Smooth muscle cell (in vitro differentiated cells): ENCODE results near the gene PLEKHA4. TPM values are rescaled to one million over a fixed set of nuclear protein-coding genes. Genes with fewer than 3 reads are reported as not detected.
"Not testable (repeated sequence)": the region's sequence is repeated elsewhere in the genome, so short reads cannot be mapped to it uniquely, and the experiment has no call there.

Experiments used
- DNase-seq: peaks from one replicate; lab custom pipeline; 2025; ENCODE audit not compliant: unreplicated experiment; lab: John Stamatoyannopoulos, UW
- H2AFZ ChIP-seq: fragments of 200-600 bp; sonication (generic); 2 replicates; pipeline ENCODE4 v1.6.0; 2016; ENCODE audit warnings: antibody characterized with exemption, low read depth, mild to moderate bottlenecking
- H3F3A ChIP-seq: fragments of 200-600 bp; sonication (generic); 2 replicates; pipeline ENCODE4 v1.6.0; 2017; ENCODE audit warnings: antibody characterized with exemption, low read depth
- H3K27ac ChIP-seq: fragments of 200-600 bp; sonication (generic); 2 replicates; pipeline ENCODE4 v1.5.1; 2016; ENCODE audit warnings: low read depth, mild to moderate bottlenecking
- H3K27me3 ChIP-seq: fragments of 200-600 bp; sonication (generic); 2 replicates; pipeline ENCODE4 v1.6.1; 2016; ENCODE audit warnings: low read depth, mild to moderate bottlenecking
- H3K36me3 ChIP-seq: fragments of 200-600 bp; sonication (generic); 2 replicates; pipeline ENCODE4 v1.5.1; 2016; ENCODE audit warnings: low read depth
- H3K4me1 ChIP-seq: fragments of 200-600 bp; sonication (generic); 2 replicates; pipeline ENCODE4 v1.5.1; 2016; ENCODE audit warnings: low read depth
- H3K4me2 ChIP-seq: fragments of 200-600 bp; sonication (generic); 2 replicates; pipeline ENCODE4 v1.6.0; 2016; ENCODE audit warnings: mild to moderate bottlenecking
- H3K4me3 ChIP-seq: fragments of 200-600 bp; sonication (generic); 2 replicates; pipeline ENCODE4 v1.5.1; 2016; ENCODE audit warnings: mild to moderate bottlenecking
- H3K79me2 ChIP-seq: fragments of 200-600 bp; sonication (generic); 2 replicates; pipeline ENCODE4 v1.6.0; 2016; ENCODE audit warnings: low read depth, mild to moderate bottlenecking
- H3K9ac ChIP-seq: fragments of 200-600 bp; sonication (generic); 2 replicates; pipeline ENCODE4 v1.6.0; 2016; ENCODE audit warnings: low read depth
- H3K9me3 ChIP-seq: fragments of 200-600 bp; sonication (generic); replicated peaks from 2 replicates; pipeline ENCODE4 v1.5.1; 2016; ENCODE audit warnings: low read depth
- H4K20me1 ChIP-seq: fragments of 200-600 bp; sonication (generic); 2 replicates; pipeline ENCODE4 v1.6.0; 2016; ENCODE audit warnings: low read depth
- CTCF ChIP-seq: fragments of 200-600 bp; sonication (generic); IDR thresholded peaks from 2 replicates; pipeline ENCODE4 v1.5.1; 2017; ENCODE audit warnings: borderline replicate concordance, mild to moderate bottlenecking, antibody characterized with exemption; ENCODE audit not compliant: insufficient read depth, poor library complexity, severe bottlenecking
- WGBS: methylation state at CpG from one replicate; pipeline ENCODE4 v1.1.7; 2016; ENCODE audit warnings: low lambda C conversion rate; 5-methylcytosine and 5-hydroxymethylcytosine counted together
- polyA plus RNA-seq: library from polyadenylated mRNA; unstranded; fragments of >200 nt; fragmentation: Nextera tagmentation; extraction: Ambion mirVana; gene quantifications from 2 replicates; pipeline ENCODE4 v1.2.1, GENCODE V29; 2016
- total RNA-seq: library from RNA; depleted of rRNA; stranded (reverse); fragments of >200 nt; gene quantifications from 2 replicates; pipeline ENCODE4 v1.2.3, GENCODE V29; 2014

Gene PLEKHA4
- total and polyA plus RNA-seq, 2 experiments from 2014 or later: 4.4 to 39.2 TPM

- Histone ChIP-seq H4K20me1 (no peaks in the 10 kb centered on the region), H3K27ac (no peak overlapping the region), H3K4me1 (no peaks in the 10 kb centered on the region), H2AFZ (no peak overlapping the region), H3K79me2 (peaks cover 5% of the 10 kb centered on the region), H3F3A (no peaks in the 10 kb centered on the region), H3K9me3 (no peaks in the 10 kb centered on the region), H3K4me2 (no peak overlapping the region), H3K27me3 (no peaks in the 10 kb centered on the region), H3K36me3 (peaks cover 16% of the 10 kb centered on the region), H3K9ac (no peak overlapping the region), H3K4me3 (no peak overlapping the region)
- no peak for DNase-seq
- no peak for TF ChIP-seq CTCF
- 80% methylated on average over 8 of the region's 8 CpGs for WGBS
Measured at GRCh38 chr19:48914181-48914580, 45.8 kb upstream of the PLEKHA4 start.

GRCh38 chr19:48913114-48913889, 44.9 kb upstream of the PLEKHA4 start:
- peaks cover 13% of the 10 kb centered on the region for H3K36me3 ChIP-seq
- TF ChIP-seq CTCF: no peak
- no peak overlapping the region for H3K9ac ChIP-seq
- H3K27ac ChIP-seq: no peak overlapping the region
- DNase-seq: no peak
- no peaks in the 10 kb centered on the region for H3F3A ChIP-seq
- no peak overlapping the region for H3K4me3 ChIP-seq
- H3K4me2 ChIP-seq: no peak overlapping the region
- H2AFZ ChIP-seq: no peak overlapping the region
- H4K20me1 ChIP-seq: no peaks in the 10 kb centered on the region
- no peaks in the 10 kb centered on the region for H3K9me3 ChIP-seq
- WGBS: 95% methylated on average over 9 of the region's 9 CpGs
- H3K79me2 ChIP-seq: peaks cover 5% of the 10 kb centered on the region
- no peaks in the 10 kb centered on the region for H3K27me3 ChIP-seq
- no peaks in the 10 kb centered on the region for H3K4me1 ChIP-seq

GRCh38 chr19:48910803-48911202, 42.4 kb upstream of the PLEKHA4 start:
- TF ChIP-seq CTCF: no peak
- Histone ChIP-seq H3K4me2 (no peak overlapping the region), H2AFZ (no peak overlapping the region), H3K27me3 (no peaks in the 10 kb centered on the region), H3F3A (no peaks in the 10 kb centered on the region), H4K20me1 (no peaks in the 10 kb centered on the region), H3K4me1 (no peaks in the 10 kb centered on the region), H3K79me2 (peaks cover 5% of the 10 kb centered on the region), H3K36me3 (peaks cover 7% of the 10 kb centered on the region), H3K9me3 (no peaks in the 10 kb centered on the region), H3K9ac (no peak overlapping the region), H3K27ac (no peak overlapping the region), H3K4me3 (no peak overlapping the region)
- 97% methylated on average over 2 of the region's 2 CpGs for WGBS
- no peak for DNase-seq

GRCh38 chr19:48909424-48910077, 41.1 kb upstream of the PLEKHA4 start:
- H3K79me2 ChIP-seq, H4K20me1 ChIP-seq, H3K4me2 ChIP-seq, H2AFZ ChIP-seq, H3K4me1 ChIP-seq, H3K27ac ChIP-seq, H3K36me3 ChIP-seq, H3F3A ChIP-seq, DNase-seq, H3K9ac ChIP-seq, H3K9me3 ChIP-seq, H3K4me3 ChIP-seq, H3K27me3 ChIP-seq: not testable (repeated sequence)
- WGBS: 98% methylated on average over 11 of the region's 11 CpGs
